HEK293 (cell line): ENCODE measurements around the gene HTR4.

Source experiments
- CTCF ChIA-PET: fragments of 350-600 bp; formaldehyde crosslinking; extraction: SDS; loops from one replicate; lab custom pipeline; 2021; ENCODE audit warnings: antibody characterized with exemption; lab: Yijun Ruan, JAX
- POLR2A ChIA-PET: fragments of 300-600 bp; formaldehyde crosslinking; extraction: SDS; loops from one replicate; lab custom pipeline; 2020; ENCODE audit warnings: antibody characterized with exemption, inconsistent platforms; lab: Yijun Ruan, JAX
- H3K27ac ChIP-seq: fragments of 200-500 bp; sonication (Bioruptor generic); 2 replicates; pipeline ENCODE4 v1.5.1; 2014; ENCODE audit warnings: low read depth, low read length, control low read depth, inconsistent platforms; ENCODE audit errors: extremely low read depth
- H3K36me3 ChIP-seq, 2 experiments: fragments of 200-500 bp in 1 of 2; sonication (Bioruptor generic) in 1 of 2; 1 replicate in 1 of 2; 2 replicates in 1 of 2; pipeline ENCODE4 v1.5.1; 2014 to 2017; ENCODE audit warnings: inconsistent platforms in 2 of 2, low read length in 2 of 2; ENCODE audit not compliant: control insufficient read depth in 2 of 2, insufficient read depth in 1 of 2
- H3K4me1 ChIP-seq: fragments of 200-500 bp; sonication (Bioruptor generic); 2 replicates; pipeline ENCODE4 v1.5.1; 2014; ENCODE audit warnings: mild to moderate bottlenecking, low read length, inconsistent platforms; ENCODE audit not compliant: control insufficient read depth, insufficient read depth
- H3K4me3 ChIP-seq: 2 replicates; pipeline ENCODE4 v1.5.1; 2011; ENCODE audit warnings: low read depth, mild to moderate bottlenecking, control low read depth, low read length, moderate library complexity
- H3K9me3 ChIP-seq: fragments of 200-500 bp; sonication (Bioruptor generic); 2 replicates; pipeline ENCODE4 v1.5.1; 2014; ENCODE audit warnings: low read depth, low read length, inconsistent platforms; ENCODE audit not compliant: control insufficient read depth, insufficient read depth
- GFI1B ChIP-seq: fragments of 450-650 bp; formaldehyde crosslinking; IDR thresholded peaks from 2 replicates; pipeline ENCODE4 v1.5.1; 2016; ENCODE audit warnings: missing biosample characterization, missing genetic modification characterization
- GLI2 ChIP-seq: fragments of 450-650 bp; formaldehyde crosslinking; IDR thresholded peaks from 2 replicates; pipeline ENCODE4; 2017; ENCODE audit warnings: missing biosample characterization, missing genetic modification characterization, low read depth, borderline replicate concordance
- HOXC10 ChIP-seq: sonication (generic); formaldehyde crosslinking; IDR thresholded peaks from 2 replicates; pipeline ENCODE4 v1.8.1; 2023; ENCODE audit warnings: mild to moderate bottlenecking, missing genetic modification reagents
- KLF1 ChIP-seq: fragments of 450-650 bp; formaldehyde crosslinking; IDR thresholded peaks from 2 replicates; pipeline ENCODE4 v1.5.1; 2016; ENCODE audit warnings: missing biosample characterization, missing genetic modification characterization
- KLF16 ChIP-seq: fragments of 450-650 bp; formaldehyde crosslinking; IDR thresholded peaks from 2 replicates; pipeline ENCODE4 v1.5.1; 2017; ENCODE audit warnings: missing biosample characterization, missing genetic modification characterization
- KLF8 ChIP-seq: fragments of 450-650 bp; formaldehyde crosslinking; IDR thresholded peaks from 2 replicates; pipeline ENCODE4 v1.5.1; 2016; ENCODE audit warnings: missing biosample characterization, missing genetic modification characterization
- PRDM1 ChIP-seq: fragments of 450-650 bp; formaldehyde crosslinking; IDR thresholded peaks from 2 replicates; pipeline ENCODE4; 2016; ENCODE audit warnings: missing biosample characterization, missing genetic modification characterization
- RBAK ChIP-seq: fragments of 450-650 bp; formaldehyde crosslinking; IDR thresholded peaks from 2 replicates; pipeline ENCODE4 v1.5.1; 2016; ENCODE audit warnings: missing biosample characterization, missing genetic modification characterization
- REPIN1 ChIP-seq: fragments of 450-650 bp; formaldehyde crosslinking; IDR thresholded peaks from 2 replicates; pipeline ENCODE4 v1.5.1; 2017; ENCODE audit warnings: missing biosample characterization, missing genetic modification characterization, low read depth
- SCRT2 ChIP-seq: fragments of 450-650 bp; formaldehyde crosslinking; IDR thresholded peaks from 2 replicates; pipeline ENCODE4 v1.5.1; 2016; ENCODE audit warnings: missing biosample characterization, missing genetic modification characterization
- SETDB1 ChIP-seq: IDR thresholded peaks from one replicate; pipeline ENCODE4 v1.6.1; 2017; ENCODE audit warnings: mild to moderate bottlenecking, low read length, moderate library complexity, mixed read lengths; ENCODE audit not compliant: insufficient read length
- ZNF114 ChIP-seq: fragments of 450-650 bp; formaldehyde crosslinking; IDR thresholded peaks from 2 replicates; pipeline ENCODE4 v1.5.0; 2017; ENCODE audit warnings: missing biosample characterization, missing genetic modification characterization
- ZNF140 ChIP-seq: fragments of 450-650 bp; formaldehyde crosslinking; IDR thresholded peaks from 2 replicates; pipeline ENCODE4 v1.5.1; 2016; ENCODE audit warnings: missing biosample characterization, missing genetic modification characterization
- ZNF155 ChIP-seq: fragments of 450-650 bp; formaldehyde crosslinking; IDR thresholded peaks from 2 replicates; pipeline ENCODE4 v1.5.1; 2016; ENCODE audit warnings: missing biosample characterization, missing genetic modification characterization
- ZNF221 ChIP-seq: fragments of 450-650 bp; formaldehyde crosslinking; IDR thresholded peaks from 2 replicates; pipeline ENCODE4 v1.5.1; 2017; ENCODE audit warnings: missing biosample characterization, missing genetic modification characterization, borderline replicate concordance
- ZNF292 ChIP-seq: fragments of 450-650 bp; formaldehyde crosslinking; IDR thresholded peaks from 2 replicates; pipeline ENCODE4 v1.5.1; 2016; ENCODE audit warnings: low read depth, missing biosample characterization, missing genetic modification characterization, borderline replicate concordance
- ZNF426 ChIP-seq: fragments of 450-650 bp; formaldehyde crosslinking; IDR thresholded peaks from 2 replicates; pipeline ENCODE4 v1.5.1; 2017; ENCODE audit warnings: missing biosample characterization, missing genetic modification characterization, mild to moderate bottlenecking, inconsistent platforms, moderate library complexity
- ZNF548 ChIP-seq: fragments of 450-650 bp; formaldehyde crosslinking; IDR thresholded peaks from 2 replicates; pipeline ENCODE4 v1.5.1; 2016; ENCODE audit warnings: missing biosample characterization, missing genetic modification characterization
- ZNF621 ChIP-seq: fragments of 450-650 bp; formaldehyde crosslinking; IDR thresholded peaks from 2 replicates; pipeline ENCODE4 v1.5.1; 2017; ENCODE audit warnings: missing biosample characterization, missing genetic modification characterization
- ZNF623 ChIP-seq: fragments of 450-650 bp; formaldehyde crosslinking; IDR thresholded peaks from 2 replicates; pipeline ENCODE4 v1.5.1; 2016; ENCODE audit warnings: missing biosample characterization, missing genetic modification characterization
- ZNF660 ChIP-seq: fragments of 450-650 bp; IDR thresholded peaks from 2 replicates; pipeline ENCODE4 v1.5.1; 2018; ENCODE audit warnings: missing biosample characterization, mild to moderate bottlenecking, missing genetic modification characterization
- TF ChIP-seq, protein P1 (sequence below): fragments of 450-650 bp; formaldehyde crosslinking; IDR thresholded peaks from 2 replicates; pipeline ENCODE4 v1.5.1; 2016; ENCODE audit warnings: missing biosample characterization, missing genetic modification characterization, borderline replicate concordance
- TF ChIP-seq, protein P2 (sequence below): fragments of 450-650 bp; formaldehyde crosslinking; IDR thresholded peaks from 2 replicates; pipeline ENCODE4 v1.5.1; 2016; ENCODE audit warnings: missing biosample characterization, missing genetic modification characterization
- TF ChIP-seq, protein P3 (sequence below): fragments of 450-650 bp; formaldehyde crosslinking; IDR thresholded peaks from 2 replicates; pipeline ENCODE4 v1.5.1; 2016; ENCODE audit warnings: missing biosample characterization, missing genetic modification characterization
- TF ChIP-seq, protein P4 (sequence below): fragments of 450-650 bp; IDR thresholded peaks from 2 replicates; pipeline ENCODE4 v1.5.1; 2018; ENCODE audit warnings: missing biosample characterization, mild to moderate bottlenecking, missing genetic modification characterization
- TF ChIP-seq, protein P5 (sequence below): fragments of 450-650 bp; formaldehyde crosslinking; IDR thresholded peaks from 2 replicates; pipeline ENCODE4 v1.5.1; 2016; ENCODE audit warnings: missing biosample characterization, missing genetic modification characterization

Gene HTR4

DNA sequence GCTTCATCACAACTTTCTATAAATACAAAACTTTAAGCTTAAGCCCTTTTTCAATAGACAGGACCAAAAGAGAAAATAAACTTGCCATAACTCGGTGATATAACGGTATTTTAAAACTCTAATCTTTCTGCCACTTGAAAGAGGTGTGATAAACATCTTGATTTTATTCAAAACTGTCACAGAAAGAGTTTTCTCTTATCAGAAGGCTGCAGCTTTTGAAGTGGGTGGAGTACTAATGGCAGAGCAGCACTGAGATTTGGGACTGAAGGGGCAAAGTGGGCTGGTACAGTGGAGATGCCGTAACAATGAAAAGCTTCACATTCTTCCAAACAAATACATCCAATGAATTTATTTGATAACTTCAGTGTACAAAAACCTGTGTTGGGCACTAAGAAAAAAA, 178.0 kb downstream of the HTR4 start (continued):
- TF ChIP-seq, protein P1, sequence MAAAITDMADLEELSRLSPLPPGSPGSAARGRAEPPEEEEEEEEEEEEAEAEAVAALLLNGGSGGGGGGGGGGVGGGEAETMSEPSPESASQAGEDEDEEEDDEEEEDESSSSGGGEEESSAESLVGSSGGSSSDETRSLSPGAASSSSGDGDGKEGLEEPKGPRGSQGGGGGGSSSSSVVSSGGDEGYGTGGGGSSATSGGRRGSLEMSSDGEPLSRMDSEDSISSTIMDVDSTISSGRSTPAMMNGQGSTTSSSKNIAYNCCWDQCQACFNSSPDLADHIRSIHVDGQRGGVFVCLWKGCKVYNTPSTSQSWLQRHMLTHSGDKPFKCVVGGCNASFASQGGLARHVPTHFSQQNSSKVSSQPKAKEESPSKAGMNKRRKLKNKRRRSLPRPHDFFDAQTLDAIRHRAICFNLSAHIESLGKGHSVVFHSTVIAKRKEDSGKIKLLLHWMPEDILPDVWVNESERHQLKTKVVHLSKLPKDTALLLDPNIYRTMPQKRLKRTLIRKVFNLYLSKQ (tag by site-specific recombination) = no peak
- TF ChIP-seq ZNF292 (tag by site-specific recombination) = no peak
- TF ChIP-seq, protein P2, sequence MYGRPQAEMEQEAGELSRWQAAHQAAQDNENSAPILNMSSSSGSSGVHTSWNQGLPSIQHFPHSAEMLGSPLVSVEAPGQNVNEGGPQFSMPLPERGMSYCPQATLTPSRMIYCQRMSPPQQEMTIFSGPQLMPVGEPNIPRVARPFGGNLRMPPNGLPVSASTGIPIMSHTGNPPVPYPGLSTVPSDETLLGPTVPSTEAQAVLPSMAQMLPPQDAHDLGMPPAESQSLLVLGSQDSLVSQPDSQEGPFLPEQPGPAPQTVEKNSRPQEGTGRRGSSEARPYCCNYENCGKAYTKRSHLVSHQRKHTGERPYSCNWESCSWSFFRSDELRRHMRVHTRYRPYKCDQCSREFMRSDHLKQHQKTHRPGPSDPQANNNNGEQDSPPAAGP (tag by site-specific recombination) = no peak

DNA sequence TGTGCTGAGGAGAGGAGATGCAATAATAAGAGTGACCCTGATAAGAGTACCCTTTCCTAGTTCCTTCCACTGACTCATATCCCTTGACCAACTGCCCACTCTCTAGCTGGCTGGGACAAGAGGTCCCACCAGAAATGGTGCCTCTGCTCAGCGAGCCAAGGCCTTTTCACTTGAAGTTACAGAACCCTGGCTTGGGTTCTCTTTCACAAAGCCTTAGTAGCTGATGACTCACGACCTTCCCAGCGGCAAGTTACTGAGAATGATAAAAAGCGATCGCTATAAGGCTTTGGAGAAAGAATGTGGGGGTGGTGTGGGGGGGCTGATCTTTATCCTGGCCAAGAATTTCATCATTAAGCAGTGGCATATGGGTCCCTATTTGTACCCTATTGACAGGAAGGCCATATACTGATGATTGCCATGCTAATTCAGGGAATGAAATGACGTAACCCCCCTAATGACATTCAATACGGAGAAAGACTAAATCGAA, 180.3 kb downstream of the HTR4 start:
- Histone ChIP-seq H3K9me3 (no peaks in the 10 kb centered on the region), H3K36me3 (no peaks in the 10 kb centered on the region), H3K4me1 (no peaks in the 10 kb centered on the region), H3K4me3 (no peak overlapping the region), H3K27ac (no peak overlapping the region)
- TF ChIP-seq KLF8 (tag by site-specific recombination) (no peak), HOXC10 (CRISPR knock-in tag) (no peak), ZNF426 (no peak), ZNF548 (tag by site-specific recombination) (no peak), KLF1 (tag by site-specific recombination) (no peak), RBAK (tag by site-specific recombination) (no peak), ZNF155 (tag by site-specific recombination) (no peak)
- TF ChIP-seq, protein P3, sequence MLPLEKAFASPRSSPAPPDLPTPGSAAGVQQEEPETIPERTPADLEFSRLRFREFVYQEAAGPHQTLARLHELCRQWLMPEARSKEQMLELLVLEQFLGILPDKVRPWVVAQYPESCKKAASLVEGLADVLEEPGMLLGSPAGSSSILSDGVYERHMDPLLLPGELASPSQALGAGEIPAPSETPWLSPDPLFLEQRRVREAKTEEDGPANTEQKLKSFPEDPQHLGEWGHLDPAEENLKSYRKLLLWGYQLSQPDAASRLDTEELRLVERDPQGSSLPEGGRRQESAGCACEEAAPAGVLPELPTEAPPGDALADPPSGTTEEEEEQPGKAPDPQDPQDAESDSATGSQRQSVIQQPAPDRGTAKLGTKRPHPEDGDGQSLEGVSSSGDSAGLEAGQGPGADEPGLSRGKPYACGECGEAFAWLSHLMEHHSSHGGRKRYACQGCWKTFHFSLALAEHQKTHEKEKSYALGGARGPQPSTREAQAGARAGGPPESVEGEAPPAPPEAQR (tag by site-specific recombination) = no peak
- ChIA-PET CTCF (no interaction called here), POLR2A (no interaction called here)

DNA sequence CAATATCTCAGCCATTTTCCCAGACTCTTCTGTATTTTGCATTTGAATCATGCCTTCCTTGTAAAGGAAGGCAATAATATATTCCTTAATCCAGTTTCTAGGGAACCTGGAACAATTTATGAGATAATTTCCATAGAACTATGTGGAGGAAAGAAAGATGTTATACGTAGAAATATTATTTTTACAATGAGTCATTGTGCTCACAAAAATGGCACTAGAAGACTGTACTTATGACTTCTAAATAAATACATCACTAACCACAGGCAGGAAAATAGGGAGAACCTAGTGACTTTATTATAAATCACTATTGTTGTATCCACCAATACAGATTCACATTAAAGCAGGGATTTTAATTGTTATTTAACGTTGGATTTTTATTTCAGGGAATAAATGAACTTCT, 182.9 kb downstream of the HTR4 start:
- Histone ChIP-seq H3K36me3 (no peaks in the 10 kb centered on the region), H3K4me3 (no peak overlapping the region), H3K27ac (no peak overlapping the region), H3K9me3 (no peaks in the 10 kb centered on the region), H3K4me1 (no peaks in the 10 kb centered on the region)
- ChIA-PET POLR2A (no interaction called here), CTCF (interaction anchor here (0.9 kb wide), 1 partner anchor 28 kb away, joined by 4 read pairs; no protein-coding TSS in a partner anchor)
- TF ChIP-seq ZNF623 (tag by site-specific recombination) = no peak
- no peak for TF ChIP-seq RBAK (tag by site-specific recombination)
- no peak for TF ChIP-seq SETDB1
- TF ChIP-seq GFI1B (tag by site-specific recombination) = no peak
- TF ChIP-seq SCRT2 (tag by site-specific recombination) = no peak
- no peak for TF ChIP-seq ZNF221
- no peak for TF ChIP-seq ZNF140
- TF ChIP-seq ZNF114 (tag by site-specific recombination) = no peak
- TF ChIP-seq REPIN1 (tag by site-specific recombination) = no peak
- TF ChIP-seq, protein P4, sequence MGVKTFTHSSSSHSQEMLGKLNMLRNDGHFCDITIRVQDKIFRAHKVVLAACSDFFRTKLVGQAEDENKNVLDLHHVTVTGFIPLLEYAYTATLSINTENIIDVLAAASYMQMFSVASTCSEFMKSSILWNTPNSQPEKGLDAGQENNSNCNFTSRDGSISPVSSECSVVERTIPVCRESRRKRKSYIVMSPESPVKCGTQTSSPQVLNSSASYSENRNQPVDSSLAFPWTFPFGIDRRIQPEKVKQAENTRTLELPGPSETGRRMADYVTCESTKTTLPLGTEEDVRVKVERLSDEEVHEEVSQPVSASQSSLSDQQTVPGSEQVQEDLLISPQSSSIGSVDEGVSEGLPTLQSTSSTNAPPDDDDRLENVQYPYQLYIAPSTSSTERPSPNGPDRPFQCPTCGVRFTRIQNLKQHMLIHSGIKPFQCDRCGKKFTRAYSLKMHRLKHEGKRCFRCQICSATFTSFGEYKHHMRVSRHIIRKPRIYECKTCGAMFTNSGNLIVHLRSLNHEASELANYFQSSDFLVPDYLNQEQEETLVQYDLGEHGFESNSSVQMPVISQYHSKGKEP (tag by site-specific recombination) = no peak
- TF ChIP-seq ZNF660 = no peak
- no peak for TF ChIP-seq PRDM1
- TF ChIP-seq GLI2 (tag by site-specific recombination) = no peak
- TF ChIP-seq ZNF621 = no peak
- TF ChIP-seq KLF16 = no peak
- TF ChIP-seq, protein P5, sequence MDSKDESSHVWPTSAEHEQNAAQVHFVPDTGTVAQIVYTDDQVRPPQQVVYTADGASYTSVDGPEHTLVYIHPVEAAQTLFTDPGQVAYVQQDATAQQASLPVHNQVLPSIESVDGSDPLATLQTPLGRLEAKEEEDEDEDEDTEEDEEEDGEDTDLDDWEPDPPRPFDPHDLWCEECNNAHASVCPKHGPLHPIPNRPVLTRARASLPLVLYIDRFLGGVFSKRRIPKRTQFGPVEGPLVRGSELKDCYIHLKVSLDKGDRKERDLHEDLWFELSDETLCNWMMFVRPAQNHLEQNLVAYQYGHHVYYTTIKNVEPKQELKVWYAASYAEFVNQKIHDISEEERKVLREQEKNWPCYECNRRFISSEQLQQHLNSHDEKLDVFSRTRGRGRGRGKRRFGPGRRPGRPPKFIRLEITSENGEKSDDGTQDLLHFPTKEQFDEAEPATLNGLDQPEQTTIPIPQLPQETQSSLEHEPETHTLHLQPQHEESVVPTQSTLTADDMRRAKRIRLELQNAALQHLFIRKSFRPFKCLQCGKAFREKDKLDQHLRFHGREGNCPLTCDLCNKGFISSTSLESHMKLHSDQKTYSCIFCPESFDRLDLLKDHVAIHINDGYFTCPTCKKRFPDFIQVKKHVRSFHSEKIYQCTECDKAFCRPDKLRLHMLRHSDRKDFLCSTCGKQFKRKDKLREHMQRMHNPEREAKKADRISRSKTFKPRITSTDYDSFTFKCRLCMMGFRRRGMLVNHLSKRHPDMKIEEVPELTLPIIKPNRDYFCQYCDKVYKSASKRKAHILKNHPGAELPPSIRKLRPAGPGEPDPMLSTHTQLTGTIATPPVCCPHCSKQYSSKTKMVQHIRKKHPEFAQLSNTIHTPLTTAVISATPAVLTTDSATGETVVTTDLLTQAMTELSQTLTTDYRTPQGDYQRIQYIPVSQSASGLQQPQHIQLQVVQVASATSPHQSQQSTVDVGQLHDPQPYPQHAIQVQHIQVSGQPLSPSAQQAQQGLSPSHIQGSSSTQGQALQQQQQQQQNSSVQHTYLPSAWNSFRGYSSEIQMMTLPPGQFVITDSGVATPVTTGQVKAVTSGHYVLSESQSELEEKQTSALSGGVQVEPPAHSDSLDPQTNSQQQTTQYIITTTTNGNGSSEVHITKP (tag by site-specific recombination) = no peak
